Heart left ventricle (tissue), 16 donors: ENCODE results near the gene AGTRAP. TPM values are rescaled to one million over a fixed set of nuclear protein-coding genes. Genes with fewer than 3 reads are reported as not detected.

Source experiments
- ATAC-seq, 4 donors: fragments of 200-7000 bp; cut with Tn5 transposase; one replicate each; pipeline ENCODE4 v1.9.1; 2020 to 2022; ENCODE audit warnings: moderate library complexity in 4 of 4, mild to moderate bottlenecking in 3 of 4, moderate number of reproducible peaks in 1 of 4
- DNase-seq, 5 donors: peaks; one replicate each; pipeline ENCODE4 v3.0.0-alpha.2; 2020
- H3K27ac ChIP-seq, 12 donors: fragments of 200-600 bp; sonication (generic) in 4 of 12; one replicate each; pipeline versions ENCODE4 v1.5.0 to v1.8.0; 2016 to 2022; ENCODE audit warnings: mild to moderate bottlenecking in 2 of 12
- H3K27me3 ChIP-seq, 9 donors: fragments of 200-600 bp; sonication (generic) in 2 of 9; one replicate each; pipeline versions ENCODE4 v1.5.1 to v1.8.0; 2016 to 2022; ENCODE audit warnings: mild to moderate bottlenecking in 3 of 9
- H3K36me3 ChIP-seq, 9 donors: fragments of 200-600 bp; sonication (generic) in 2 of 9; one replicate each; pipeline versions ENCODE4 v1.5.0 to v1.8.0; 2018 to 2022; ENCODE audit warnings: mild to moderate bottlenecking in 2 of 9
- H3K4me1 ChIP-seq, 12 donors: fragments of 200-600 bp; sonication (generic) in 4 of 12; one replicate each; pipeline versions ENCODE4 v1.5.0 to v1.8.0; 2016 to 2022; ENCODE audit warnings: mild to moderate bottlenecking in 3 of 12
- H3K4me3 ChIP-seq, 12 donors: fragments of 200-600 bp; sonication (generic) in 4 of 12; one replicate each; pipeline versions ENCODE4 v1.5.0 to v1.8.0; 2017 to 2022; ENCODE audit warnings: mild to moderate bottlenecking in 9 of 12, moderate library complexity in 4 of 12
- H3K9me3 ChIP-seq, 12 donors: fragments of 200-600 bp; sonication (generic) in 4 of 12; one replicate each; pipeline versions ENCODE4 v1.5.0 to v1.8.0; 2016 to 2022; ENCODE audit warnings: mild to moderate bottlenecking in 1 of 12
- CTCF ChIP-seq, 12 donors: fragments of 200-600 bp; sonication (generic) in 4 of 12; IDR thresholded peaks; one replicate each; pipeline versions ENCODE4 v1.5.0 to v1.8.0; 2018 to 2022; ENCODE audit warnings: antibody characterized with exemption in 12 of 12, mild to moderate bottlenecking in 5 of 12
- POLR2A ChIP-seq, 2 donors: fragments of 450-650 bp; IDR thresholded peaks; one replicate each; pipeline ENCODE4 v1.6.1; 2017; ENCODE audit warnings: antibody characterized with exemption in 2 of 2, mild to moderate bottlenecking in 2 of 2, moderate library complexity in 2 of 2
- WGBS, 4 donors: extraction: QIAGEN DNeasy Blood & Tissue Kit in 2 of 4; methylation state at CpG; one replicate each; pipeline versions ENCODE4 v1.1.5 to v1.1.7; 2013 to 2018; 5-methylcytosine and 5-hydroxymethylcytosine counted together
- intact Hi-C, 10 donors: fragments of 100-400 bp; cut with DNase I; formaldehyde crosslinking; loops; one replicate each; pipeline versions ENCODE4 v1.11.1 to v1.14.2; 2022
- polyA plus RNA-seq, 2 donors: library from polyadenylated mRNA; stranded (reverse); fragments of 200-250 nt; gene quantifications; one replicate each; pipeline ENCODE4 v1.2.3, GENCODE V29; 2013
- total RNA-seq, 9 donors: library from RNA; depleted of rRNA in 2 of 9; stranded (reverse); fragments of >200 nt in 2 of 9; fragmentation: NEBNext Ultra II Directional in 3 of 9; extraction: Animal tissue kit (Norgen Biotek cat#: 25700) in 3 of 9; gene quantifications; one replicate each; pipeline versions ENCODE4 v1.1.0 to v1.2.4, GENCODE V29; 2016 to 2023
- donor health status: ischemic (EF 13 %, LVEDD 7.1; RV severe dilation, severe dysfunction).
- donor health status: healthy with polysubstance abuse.
- donor health status: DM: no; HTN: yes; CAD: no.
- donor health status: DM: no; HTN: no; CAD: no.
- donor health status: ischemic (EF 25% LVEDD 6.9; RV normal size, moderate dysfunction).
- donor health status: ischemic (EF 25% LVEDD 5.7; RV mildly dilated, moderate dysfunction).
- donor health status: healthy.
- donor health status: DM: yes; HTN: yes; CAD: no.
- donor health status: ischemic (EF 35%, LVEDD 5.7; RV mildly dilated, moderate dysfunction).
- donor health status: nonischemic (EF 11% LVEDD 7.7; RV severe dilation, severe dysfunction).
- donor health status: DM: yes; HTN: yes; CAD: no.
- donor health status: PGD.
- donor health status: ischemic (EF 29% LVEDD 5.4; RV normal size, mild dysfunction).
- donor health status: nonischemic (EF 23%, LVEDD 6.1; RV moderate dilation, normal function).

AGTRAP gene
- total and polyA plus RNA-seq, 11 donors, result 11.8 to 134 (median 24.5) TPM

- H3K27ac ChIP-seq, result no peak overlapping the region
Measured at GRCh38 chr1:11749203-11749689, 13.3 kb downstream of the AGTRAP start.

DNA sequence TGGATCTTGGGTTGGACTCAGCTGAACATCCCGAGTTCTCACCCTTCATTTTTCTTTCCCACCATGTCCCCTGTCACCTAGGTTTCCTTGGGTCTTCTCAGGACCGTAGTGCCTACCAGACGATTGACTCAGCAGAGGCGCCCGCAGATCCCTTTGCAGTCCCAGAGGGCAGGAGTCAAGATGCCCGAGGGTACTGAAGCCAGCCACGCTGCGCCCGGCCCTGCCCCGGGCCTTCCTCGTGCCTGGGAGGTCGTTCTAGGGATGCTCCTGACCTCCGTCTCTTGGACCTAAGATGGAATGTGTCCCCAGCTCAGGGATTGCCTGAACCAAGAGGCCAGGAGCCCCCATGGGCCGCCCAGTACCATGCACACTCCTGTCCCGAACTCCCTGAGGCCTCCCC is 14.1 kb downstream of the AGTRAP start:
- peaks cover 0 to 58% (median 29%) of the 10 kb centered on the region in 9 donors for H3K36me3 ChIP-seq
- no peaks in the 10 kb centered on the region for H3K9me3 ChIP-seq
- TF ChIP-seq CTCF (IDR thresholded peaks at IDR 0.05) (no peak), POLR2A (IDR thresholded peaks at IDR 0.05) (no peak)
- H3K27ac ChIP-seq, result no peak overlapping the region
- ATAC-seq (no peak), DNase-seq (peak in 1 of 5 donors; percentile 30)
- H3K4me3 ChIP-seq, result no peak overlapping the region
- no peaks in the 10 kb centered on the region for H3K27me3 ChIP-seq
- WGBS, 4 donors, result 92 to 97% (median 94%) methylated on average over 13 to 15 of the region's 15 CpGs
- H3K4me1 ChIP-seq, result peaks cover 0 to 15% (median 5%) of the 10 kb centered on the region in 12 donors
- intact Hi-C loops, result no loop called here

More at GRCh38 chr1:11749203-11749689, 13.3 kb downstream of the AGTRAP start:
- Histone ChIP-seq H3K27me3 (no peaks in the 10 kb centered on the region), H3K36me3 (peaks cover 0 to 58% (median 29%) of the 10 kb centered on the region in 9 donors), H3K4me3 (no peak overlapping the region), H3K9me3 (no peaks in the 10 kb centered on the region), H3K4me1 (peaks cover 0 to 15% (median 5%) of the 10 kb centered on the region in 12 donors)
- WGBS, 4 donors, result 69 to 85% (median 85%) methylated on average over 5 to 9 of the region's 9 CpGs
- ATAC-seq (peak; percentile 14 to 66 (median 57)), DNase-seq (peak in 3 of 5 donors; percentile 61 to 77 (median 61))
- TF ChIP-seq POLR2A (IDR thresholded peaks at IDR 0.05), result no peak
- peak; percentile 23 to 68 (median 40) for TF ChIP-seq CTCF (IDR thresholded peaks at IDR 0.05)
- intact Hi-C loops, result no loop called here

GRCh38 chr1:11751087-11751486 is 15.2 kb downstream of the AGTRAP start:
- Histone ChIP-seq H3K4me3 (no peak overlapping the region), H3K9me3 (no peaks in the 10 kb centered on the region), H3K27me3 (no peaks in the 10 kb centered on the region), H3K27ac (no peak overlapping the region), H3K4me1 (peaks cover 0 to 15% (median 5%) of the 10 kb centered on the region in 12 donors), H3K36me3 (peaks cover 0 to 51% (median 25%) of the 10 kb centered on the region in 9 donors)
- intact Hi-C loops, result no loop called here
- DNase-seq (peak in 1 of 5 donors; percentile 51), ATAC-seq (no peak)
- no peak for TF ChIP-seq CTCF (IDR thresholded peaks at IDR 0.05)
- TF ChIP-seq POLR2A (IDR thresholded peaks at IDR 0.05), result no peak
- 91 to 96% (median 93%) methylated on average over 7 to 9 of the region's 9 CpGs for WGBS, 4 donors

DNA sequence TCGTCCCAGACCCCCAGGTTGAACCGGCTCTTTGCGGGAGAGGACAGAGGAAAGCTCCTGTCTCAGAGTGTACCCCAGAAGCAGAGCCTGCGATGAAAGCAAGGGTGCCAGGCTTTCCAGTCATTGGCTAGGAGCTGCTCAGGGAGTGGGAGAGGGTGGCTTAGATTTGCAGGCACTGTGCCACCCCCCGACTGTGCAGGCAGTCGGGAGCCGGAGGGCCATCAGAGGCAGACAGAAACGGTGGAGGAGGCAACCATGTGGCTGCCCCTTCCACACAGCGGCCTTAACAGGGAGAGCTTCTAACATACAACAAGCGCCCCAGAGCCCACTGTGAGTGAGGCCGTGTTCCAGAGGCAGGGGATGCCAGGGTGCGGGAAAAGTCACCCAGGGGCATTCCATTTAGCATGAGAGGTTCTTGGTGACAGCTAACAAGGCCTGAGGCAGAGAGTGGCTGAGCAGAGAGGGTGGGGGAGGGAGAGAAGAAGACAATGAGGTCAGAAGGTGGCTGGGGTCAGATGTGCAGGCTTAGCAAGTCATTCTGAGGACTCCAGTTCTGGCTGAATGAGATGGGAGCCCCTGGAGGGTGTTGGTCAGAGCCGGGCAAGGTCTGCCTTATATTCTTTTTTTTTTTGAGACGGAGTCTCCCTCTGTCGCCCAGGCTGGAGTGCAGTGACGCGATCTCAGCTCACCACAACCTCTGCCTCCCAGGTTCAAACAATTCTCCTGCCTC is 16.6 kb downstream of the AGTRAP start:
- no peaks in the 10 kb centered on the region for H3K9me3 ChIP-seq
- peaks cover 0 to 37% (median 19%) of the 10 kb centered on the region in 9 donors for H3K36me3 ChIP-seq
- H3K4me1 ChIP-seq, result peaks cover 0 to 5% (median 0%) of the 10 kb centered on the region in 12 donors
- intact Hi-C loops, result no loop called here
- 68 to 74% (median 71%) methylated on average over 16 to 17 of the region's 17 CpGs for WGBS, 4 donors
- H3K4me3 ChIP-seq, result no peak overlapping the region
- DNase-seq (peak in 1 of 5 donors; percentile 33), ATAC-seq (no peak)
- H3K27me3 ChIP-seq, result no peaks in the 10 kb centered on the region
- no peak overlapping the region for H3K27ac ChIP-seq
- no peak for TF ChIP-seq POLR2A (IDR thresholded peaks at IDR 0.05)
- TF ChIP-seq CTCF (IDR thresholded peaks at IDR 0.05), result no peak
